Activated CD8-positive, alpha-beta memory T cell treated with anti-CD3 and anti-CD28 coated beads for 36 hours (primary cell): ENCODE data around the gene AGPAT1. TPM values are rescaled to one million over a fixed set of nuclear protein-coding genes. Genes with fewer than 3 reads are reported as not detected.

ENCODE experiments used
- CTCF ChIA-PET: fragments of 350-600 bp; sonication (Branson Sonifier 250); formaldehyde crosslinking; loops from one replicate; lab custom pipeline; 2021; ENCODE audit warnings: antibody characterized with exemption; lab: Charles Lee
- POLR2A ChIA-PET: fragments of 350-600 bp; sonication (Branson Sonifier 250); formaldehyde crosslinking; loops from one replicate; lab custom pipeline; 2021; ENCODE audit warnings: antibody characterized with exemption; lab: Charles Lee
- total RNA-seq, 2 experiments: library from RNA; stranded (reverse); gene quantifications; one replicate each; pipeline ENCODE4 v1.2.3, GENCODE V29; 2021

Gene AGPAT1
- total RNA-seq, 2 experiments from 2014 or later: 41.0 to 43.5 TPM

GRCh38 chr6:32202186-32202585 lies 26.3 kb upstream of the AGPAT1 start:
- CTCF ChIA-PET: no interaction called here
- POLR2A ChIA-PET: no interaction called here

- CTCF ChIA-PET: no interaction called here
- POLR2A ChIA-PET: no interaction called here
Observed at GRCh38 chr6:32200711-32201475, 25.0 kb upstream of the AGPAT1 start.

- POLR2A ChIA-PET: no interaction called here
- CTCF ChIA-PET: no interaction called here
Observed at GRCh38 chr6:32198866-32199265, 23.0 kb upstream of the AGPAT1 start.

GRCh38 chr6:32198345-32198696 lies 22.4 kb upstream of the AGPAT1 start:
- ChIA-PET CTCF (no interaction called here), POLR2A (interaction anchor here (0.7 kb wide), 1 partner anchor 1073 kb away, joined by 7 read pairs; the partner anchor contains the start of genes RPS18 and VPS52)

GRCh38 chr6:32196682-32197616 lies 21.1 kb upstream of the AGPAT1 start:
- POLR2A ChIA-PET: interaction anchor here (0.6 kb wide), 1 partner anchor 1395 kb away, joined by 3 read pairs; no protein-coding TSS in a partner anchor
- CTCF ChIA-PET: interaction anchor here (0.6 to 0.7 kb wide), 3 partner anchors 82 to 788 kb away, joined by 3 read pairs; no protein-coding TSS in a partner anchor

- POLR2A ChIA-PET: interaction anchor here (0.6 to 1.4 kb wide), 5 partner anchors 17 to 1396 kb away, joined by 3 to 11 read pairs (median 5); partner anchors contain the start of gene ATF6B
- CTCF ChIA-PET: interaction anchor here (0.6 to 1.7 kb wide), 9 partner anchors 9 to 788 kb away, joined by 3 to 6 read pairs (median 3); partner anchors contain the start of genes AGPAT1 and ATF6B
Observed at GRCh38 chr6:32195902-32196681, 20.2 kb upstream of the AGPAT1 start.

- ChIA-PET POLR2A (interaction anchor here (1.0 to 1.4 kb wide), 3 partner anchors 16 to 646 kb away, joined by 3 to 11 read pairs (median 6); partner anchors contain the start of gene ATF6B), CTCF (interaction anchor here (0.5 to 1.7 kb wide), 8 partner anchors 9 to 68 kb away, joined by 3 to 6 read pairs (median 4); partner anchors contain the start of genes AGPAT1 and ATF6B)
Observed at GRCh38 chr6:32195652-32195901, 19.7 kb upstream of the AGPAT1 start.

- POLR2A ChIA-PET: interaction anchor here (1.0 to 1.4 kb wide), 3 partner anchors 16 to 647 kb away, joined by 3 to 11 read pairs (median 6); partner anchors contain the start of gene ATF6B
- CTCF ChIA-PET: interaction anchor here (0.5 to 1.7 kb wide), 8 partner anchors 8 to 68 kb away, joined by 3 to 6 read pairs (median 4); partner anchors contain the start of genes AGPAT1 and ATF6B
Observed at GRCh38 chr6:32194825-32195651, 19.2 kb upstream of the AGPAT1 start.

GRCh38 chr6:32194388-32194787 lies 18.5 kb upstream of the AGPAT1 start:
- ChIA-PET POLR2A (no interaction called here), CTCF (interaction anchor here (1.7 kb wide), 1 partner anchor 12 kb away, joined by 5 read pairs; no protein-coding TSS in a partner anchor)

GRCh38 chr6:32193096-32193495 lies 17.2 kb upstream of the AGPAT1 start:
- POLR2A ChIA-PET: interaction anchor here (1.3 to 1.8 kb wide), 2 partner anchors 14 to 17 kb away, joined by 4 to 7 read pairs; no protein-coding TSS in a partner anchor
- CTCF ChIA-PET: interaction anchor here (1.3 to 1.9 kb wide), 2 partner anchors 14 to 72 kb away, joined by 3 to 7 read pairs; partner anchors contain the start of gene RNF5

GRCh38 chr6:32192608-32193039 lies 16.7 kb upstream of the AGPAT1 start, which contains the start of gene GPSM3:
TSS of gene GPSM3 (minus strand) at chr6:32192643. CDS start at chr6:32192513, 130 bp downstream.
- CTCF ChIA-PET: interaction anchor here (1.3 to 1.9 kb wide), 2 partner anchors 14 to 72 kb away, joined by 3 to 7 read pairs; partner anchors contain the start of gene RNF5
- POLR2A ChIA-PET: interaction anchor here (1.3 to 1.8 kb wide), 2 partner anchors 14 to 16 kb away, joined by 4 to 7 read pairs; no protein-coding TSS in a partner anchor

GRCh38 chr6:32191696-32192607 lies 16.1 kb upstream of the AGPAT1 start:
- ChIA-PET CTCF (interaction anchor here (0.5 to 1.9 kb wide), 3 partner anchors 13 to 71 kb away, joined by 3 to 7 read pairs (median 7); partner anchors contain the start of gene RNF5), POLR2A (interaction anchor here (0.9 to 1.8 kb wide), 3 partner anchors 9 to 16 kb away, joined by 3 to 7 read pairs (median 4); no protein-coding TSS in a partner anchor)

GRCh38 chr6:32190911-32191677 lies 15.2 kb upstream of the AGPAT1 start:
- CTCF ChIA-PET: interaction anchor here (1.4 kb wide), 1 partner anchor 73 kb away, joined by 5 read pairs; no protein-coding TSS in a partner anchor
- POLR2A ChIA-PET: interaction anchor here (0.5 to 0.9 kb wide), 2 partner anchors 8 to 293 kb away, joined by 3 to 4 read pairs; no protein-coding TSS in a partner anchor

GRCh38 chr6:32190054-32190851 lies 14.4 kb upstream of the AGPAT1 start, which contains the start of gene PBX2:
TSS of gene PBX2 (minus strand) at chr6:32190202. CDS start at chr6:32189915, 287 bp downstream.
- POLR2A ChIA-PET: interaction anchor here (0.5 to 1.9 kb wide), 3 partner anchors 11 to 292 kb away, joined by 3 to 16 read pairs (median 4); partner anchors contain the start of gene ATF6B
- CTCF ChIA-PET: interaction anchor here (1.4 kb wide), 1 partner anchor 72 kb away, joined by 5 read pairs; no protein-coding TSS in a partner anchor
